Measurements from ENCODE around the gene PPP2R2C.

Gene PPP2R2C

DNA sequence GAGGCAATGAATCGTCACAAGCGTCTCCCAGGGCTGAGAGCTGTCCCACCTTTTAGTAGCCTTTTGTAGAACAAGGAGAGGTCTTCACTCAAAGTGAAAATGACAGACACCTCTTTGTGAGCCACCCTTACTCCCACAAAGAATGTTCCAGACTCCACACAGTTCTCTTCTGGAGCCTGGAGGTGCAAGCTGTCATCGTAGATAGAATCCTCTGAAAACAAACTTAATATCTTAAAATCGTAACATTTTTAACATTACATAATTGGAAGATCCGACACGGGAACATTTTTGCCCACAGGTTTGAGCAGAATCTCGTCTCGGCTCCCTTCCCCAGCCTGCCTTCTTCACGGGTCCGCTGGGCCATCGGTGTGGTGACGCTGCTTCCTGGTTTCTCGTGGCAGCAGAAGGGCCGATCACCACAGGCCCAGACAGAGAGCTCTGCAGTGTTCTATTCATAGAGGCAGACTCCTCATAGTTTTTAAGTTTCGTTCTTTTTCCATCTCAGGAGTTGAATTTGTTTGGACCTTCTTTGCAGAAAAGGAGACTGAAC is 175.1 kb downstream of the PPP2R2C start:
- DNase-seq (ENCODE audit: low spot score in 2 of 2), result no peak
- H3K4me3 ChIP-seq, result no peak overlapping the region
- no peaks in the 10 kb centered on the region for H3K27me3 ChIP-seq (ENCODE audit: low read depth)
- no peaks in the 10 kb centered on the region for H3K4me1 ChIP-seq
- no peaks in the 10 kb centered on the region for H3K9me3 ChIP-seq
- in situ Hi-C loops (cut with MboI; ENCODE audit: low sequenced_read_pairs), result no loop called here
- no peaks in the 10 kb centered on the region for H3K36me3 ChIP-seq (replicated peaks)

- H3K4me3 ChIP-seq, result no peak overlapping the region
- H3K4me1 ChIP-seq, result no peaks in the 10 kb centered on the region
- no peak for DNase-seq (ENCODE audit: low spot score in 2 of 2)
- no peaks in the 10 kb centered on the region for H3K36me3 ChIP-seq (replicated peaks)
- in situ Hi-C loops (cut with MboI; ENCODE audit: low sequenced_read_pairs), result no loop called here
- no peaks in the 10 kb centered on the region for H3K9me3 ChIP-seq
- H3K27me3 ChIP-seq (ENCODE audit: low read depth), result no peaks in the 10 kb centered on the region
Observed at GRCh38 chr4:6296026-6296425, 176.4 kb downstream of the PPP2R2C start.

GRCh38 chr4:6295495-6295894 is 176.9 kb downstream of the PPP2R2C start:
- no peak for DNase-seq (ENCODE audit: low spot score in 2 of 2)
- H3K9me3 ChIP-seq, result no peaks in the 10 kb centered on the region
- no peaks in the 10 kb centered on the region for H3K4me1 ChIP-seq
- no peak overlapping the region for H3K4me3 ChIP-seq
- in situ Hi-C loops (cut with MboI; ENCODE audit: low sequenced_read_pairs), result no loop called here
- no peaks in the 10 kb centered on the region for H3K27me3 ChIP-seq (ENCODE audit: low read depth)
- no peaks in the 10 kb centered on the region for H3K36me3 ChIP-seq (replicated peaks)

DNA sequence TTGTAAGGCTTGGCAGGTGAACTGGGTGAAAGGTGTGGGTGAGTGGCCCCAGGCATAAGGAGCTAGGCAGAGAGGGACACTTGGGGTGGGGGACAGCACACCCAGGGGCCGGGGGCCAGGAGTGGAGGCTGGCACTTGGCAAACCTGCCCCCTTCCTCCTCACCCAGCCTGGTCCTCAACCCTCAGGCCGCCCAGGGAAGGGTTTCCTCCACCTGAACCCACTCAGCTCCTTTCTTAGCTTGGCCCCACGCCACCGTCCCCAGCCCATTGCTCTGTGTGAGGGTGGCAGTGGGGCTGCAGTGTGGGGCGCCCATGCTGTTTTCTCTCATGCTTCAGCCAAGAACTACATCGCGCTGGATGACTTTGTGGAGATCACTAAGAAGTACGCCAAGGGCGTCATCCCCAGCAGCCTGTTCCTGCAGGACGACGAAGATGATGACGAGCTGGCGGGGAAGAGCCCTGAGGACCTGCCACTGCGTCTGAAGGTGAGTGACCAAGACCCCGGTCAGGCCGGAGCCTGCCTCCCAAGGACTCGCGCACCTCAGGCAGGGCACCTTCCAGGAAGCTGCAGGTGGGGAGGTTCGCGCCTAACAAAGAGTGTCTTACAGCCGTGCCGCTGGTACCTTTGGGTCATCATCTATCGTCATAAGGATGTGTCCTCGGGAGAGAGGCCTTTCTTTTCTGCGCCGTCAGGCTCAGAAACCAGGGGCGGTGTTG is 177.6 kb downstream of the PPP2R2C start:
- in situ Hi-C loops (cut with MboI; ENCODE audit: low sequenced_read_pairs), result no loop called here
- Histone ChIP-seq H3K36me3 (replicated peaks) (no peaks in the 10 kb centered on the region), H3K4me3 (no peak overlapping the region), H3K4me1 (no peaks in the 10 kb centered on the region), H3K9me3 (no peaks in the 10 kb centered on the region), H3K27me3 (ENCODE audit: low read depth) (no peaks in the 10 kb centered on the region)
- DNase-seq (ENCODE audit: low spot score in 2 of 2), result no peak

- H3K9me3 ChIP-seq, result no peaks in the 10 kb centered on the region
- no peaks in the 10 kb centered on the region for H3K36me3 ChIP-seq (replicated peaks)
- no peaks in the 10 kb centered on the region for H3K27me3 ChIP-seq (ENCODE audit: low read depth)
- in situ Hi-C loops (cut with MboI; ENCODE audit: low sequenced_read_pairs), result no loop called here
- no peaks in the 10 kb centered on the region for H3K4me1 ChIP-seq
- no peak overlapping the region for H3K4me3 ChIP-seq
- DNase-seq (ENCODE audit: low spot score in 2 of 2), result no peak
Observed at GRCh38 chr4:6293661-6294060, 178.8 kb downstream of the PPP2R2C start.

DNA sequence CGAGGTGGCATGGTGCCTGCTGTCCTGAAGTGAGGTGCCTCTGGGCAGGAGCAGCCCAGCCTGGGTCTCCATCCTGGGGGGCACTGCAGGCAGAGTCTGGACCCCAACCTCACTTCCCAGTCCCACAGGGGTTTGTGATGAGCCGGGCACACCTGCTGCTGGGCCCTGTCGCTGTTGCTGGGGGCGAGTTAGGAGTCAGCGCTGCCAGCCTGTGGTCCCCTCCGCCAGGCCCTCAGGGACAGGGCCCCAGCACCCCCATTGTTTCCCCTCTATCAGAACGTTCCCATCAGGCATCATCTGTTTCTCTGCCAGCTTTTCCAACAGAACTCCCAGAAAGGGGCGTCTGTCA is 179.3 kb downstream of the PPP2R2C start:
- Histone ChIP-seq H3K36me3 (replicated peaks) (no peaks in the 10 kb centered on the region), H3K9me3 (no peaks in the 10 kb centered on the region), H3K4me3 (no peak overlapping the region), H3K27me3 (ENCODE audit: low read depth) (no peaks in the 10 kb centered on the region), H3K4me1 (no peaks in the 10 kb centered on the region)
- in situ Hi-C loops (cut with MboI; ENCODE audit: low sequenced_read_pairs), result no loop called here
- DNase-seq (ENCODE audit: low spot score in 2 of 2), result no peak

- no peak overlapping the region for H3K4me3 ChIP-seq
- H3K27me3 ChIP-seq (ENCODE audit: low read depth), result no peaks in the 10 kb centered on the region
- DNase-seq (ENCODE audit: low spot score in 2 of 2), result no peak
- H3K4me1 ChIP-seq, result no peaks in the 10 kb centered on the region
- H3K9me3 ChIP-seq, result no peaks in the 10 kb centered on the region
- no peaks in the 10 kb centered on the region for H3K36me3 ChIP-seq (replicated peaks)
- in situ Hi-C loops (cut with MboI; ENCODE audit: low sequenced_read_pairs), result no loop called here
Observed at GRCh38 chr4:6292376-6293096, 179.9 kb downstream of the PPP2R2C start.

DNA sequence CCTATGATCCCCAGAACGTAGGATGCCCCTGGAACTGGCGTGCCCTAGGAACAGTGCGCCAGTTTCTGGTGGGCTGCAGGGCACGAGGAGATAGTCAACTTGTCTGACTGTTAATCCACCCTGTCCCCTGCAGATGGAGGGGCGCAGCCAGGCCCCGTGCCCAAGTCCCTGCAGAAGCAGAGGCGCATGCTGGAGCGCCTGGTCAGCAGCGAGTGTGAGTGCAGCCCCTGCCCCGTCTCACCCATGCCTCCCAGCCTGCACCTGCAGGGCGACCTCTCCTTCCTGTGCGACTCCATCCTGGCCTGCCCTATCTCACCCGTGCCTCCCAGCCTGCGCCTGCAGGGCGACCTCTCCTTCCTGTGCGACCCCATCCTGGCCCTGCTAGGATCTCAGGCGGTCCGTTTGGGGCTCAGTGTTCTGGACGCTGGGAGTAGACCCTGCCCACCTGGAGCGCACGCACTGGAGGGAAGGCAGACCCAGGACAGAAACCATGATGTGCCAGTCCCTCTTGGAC is 180.6 kb downstream of the PPP2R2C start:
- in situ Hi-C loops (cut with MboI; ENCODE audit: low sequenced_read_pairs), result no loop called here
- Histone ChIP-seq H3K36me3 (replicated peaks) (no peaks in the 10 kb centered on the region), H3K9me3 (no peaks in the 10 kb centered on the region), H3K4me3 (no peak overlapping the region), H3K27me3 (ENCODE audit: low read depth) (no peaks in the 10 kb centered on the region), H3K4me1 (no peaks in the 10 kb centered on the region)
- no peak for DNase-seq (ENCODE audit: low spot score in 2 of 2)

GRCh38 chr4:6290769-6291547 is 181.5 kb downstream of the PPP2R2C start:
- no peaks in the 10 kb centered on the region for H3K36me3 ChIP-seq (replicated peaks)
- in situ Hi-C loops (cut with MboI; ENCODE audit: low sequenced_read_pairs), result no loop called here
- no peak for DNase-seq (ENCODE audit: low spot score in 2 of 2)
- no peak overlapping the region for H3K4me3 ChIP-seq
- H3K9me3 ChIP-seq, result no peaks in the 10 kb centered on the region
- H3K27me3 ChIP-seq (ENCODE audit: low read depth), result no peaks in the 10 kb centered on the region
- H3K4me1 ChIP-seq, result no peaks in the 10 kb centered on the region

DNA sequence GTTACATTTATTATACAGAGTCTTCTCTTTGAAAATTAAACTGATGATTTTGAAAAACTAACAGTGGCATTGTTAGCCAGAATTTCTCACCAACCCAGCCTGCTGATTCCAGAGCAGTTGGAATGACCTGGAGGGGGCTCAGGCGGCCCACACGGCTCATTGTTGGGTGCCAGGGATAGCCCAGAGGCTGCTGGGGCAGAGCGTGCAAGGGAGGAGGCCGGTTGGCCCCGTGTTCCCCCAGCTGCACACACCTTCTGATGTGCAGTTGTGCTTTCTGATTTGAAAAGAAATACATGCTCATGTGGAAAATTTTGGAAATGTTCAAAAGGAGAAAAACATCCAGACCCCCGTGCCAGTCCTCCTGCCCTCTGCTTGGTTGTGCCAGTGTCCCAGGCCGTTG is 182.2 kb downstream of the PPP2R2C start:
- no peak for DNase-seq (ENCODE audit: low spot score in 2 of 2)
- in situ Hi-C loops (cut with MboI; ENCODE audit: low sequenced_read_pairs), result no loop called here
- Histone ChIP-seq H3K4me3 (no peak overlapping the region), H3K9me3 (no peaks in the 10 kb centered on the region), H3K27me3 (ENCODE audit: low read depth) (no peaks in the 10 kb centered on the region), H3K4me1 (no peaks in the 10 kb centered on the region), H3K36me3 (replicated peaks) (no peaks in the 10 kb centered on the region)

GRCh38 chr4:6288871-6289270 is 183.5 kb downstream of the PPP2R2C start:
- Histone ChIP-seq H3K9me3 (no peaks in the 10 kb centered on the region), H3K4me3 (no peak overlapping the region), H3K36me3 (replicated peaks) (no peaks in the 10 kb centered on the region), H3K27me3 (ENCODE audit: low read depth) (no peaks in the 10 kb centered on the region), H3K4me1 (no peaks in the 10 kb centered on the region)
- no peak for DNase-seq (ENCODE audit: low spot score in 2 of 2)
- in situ Hi-C loops (cut with MboI; ENCODE audit: low sequenced_read_pairs), result no loop called here

DNA sequence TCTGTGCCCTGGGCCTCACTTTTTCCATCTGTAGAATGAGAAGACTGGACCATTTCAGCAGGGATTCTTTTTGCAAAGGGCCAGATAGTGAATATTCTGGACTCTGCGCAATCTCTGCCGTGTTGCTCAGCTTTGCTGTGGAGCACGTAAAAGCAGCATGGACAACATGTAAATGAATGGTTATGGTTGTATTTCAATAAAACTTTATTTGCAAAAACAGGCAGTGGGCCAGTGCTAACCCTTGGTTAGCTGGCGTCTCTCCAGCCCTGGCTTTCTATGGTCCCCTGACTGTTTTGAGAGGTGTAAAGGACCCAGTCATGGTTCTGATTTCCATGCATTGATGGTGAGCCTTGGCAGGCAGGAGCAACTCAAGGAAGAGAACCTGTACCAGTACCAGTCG is 184.1 kb downstream of the PPP2R2C start:
- no peaks in the 10 kb centered on the region for H3K27me3 ChIP-seq (ENCODE audit: low read depth)
- DNase-seq (ENCODE audit: low spot score in 2 of 2), result no peak
- H3K4me1 ChIP-seq, result no peaks in the 10 kb centered on the region
- no peaks in the 10 kb centered on the region for H3K9me3 ChIP-seq
- H3K36me3 ChIP-seq (replicated peaks), result no peaks in the 10 kb centered on the region
- no peak overlapping the region for H3K4me3 ChIP-seq
- in situ Hi-C loops (cut with MboI; ENCODE audit: low sequenced_read_pairs), result no loop called here

DNA sequence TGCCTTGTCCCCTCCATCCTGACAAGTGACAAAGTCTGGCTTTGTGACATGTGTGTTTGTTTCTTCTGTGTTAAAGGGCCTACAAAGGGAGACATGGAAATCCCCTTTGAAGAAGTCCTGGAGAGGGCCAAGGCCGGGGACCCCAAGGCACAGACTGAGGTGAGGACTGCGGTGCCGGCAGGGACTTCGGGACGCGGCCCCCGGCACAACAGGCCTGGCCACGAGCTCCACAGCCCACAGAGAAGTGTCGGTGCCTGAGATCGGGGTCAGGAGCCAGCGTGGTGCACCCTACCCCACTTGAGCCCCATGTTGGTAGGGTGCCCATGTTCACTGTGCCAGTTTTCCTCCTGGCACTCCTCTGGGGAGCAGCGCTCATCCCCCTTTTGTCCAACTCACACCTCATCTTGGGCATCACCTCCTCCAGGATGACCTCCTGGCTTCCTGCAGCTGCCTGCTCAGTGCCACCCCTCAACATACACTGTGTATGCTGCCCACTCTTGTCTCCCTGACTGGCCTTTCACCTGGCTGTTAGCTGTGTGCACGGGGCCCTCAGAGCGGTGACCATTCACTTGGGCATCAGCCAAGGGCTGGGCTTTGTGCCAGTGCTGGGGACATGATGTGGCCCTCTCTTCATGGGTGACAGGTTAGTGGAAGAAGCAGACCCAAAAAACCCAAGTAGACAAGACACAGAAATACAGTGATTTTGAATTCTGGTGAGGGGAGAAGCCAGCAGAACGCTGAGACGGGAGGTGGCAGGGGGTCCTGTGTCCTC is 185.2 kb downstream of the PPP2R2C start:
- in situ Hi-C loops (cut with MboI; ENCODE audit: low sequenced_read_pairs), result no loop called here
- Histone ChIP-seq H3K9me3 (no peaks in the 10 kb centered on the region), H3K4me3 (no peak overlapping the region), H3K4me1 (no peaks in the 10 kb centered on the region), H3K27me3 (ENCODE audit: low read depth) (no peaks in the 10 kb centered on the region), H3K36me3 (replicated peaks) (no peaks in the 10 kb centered on the region)
- DNase-seq (ENCODE audit: low spot score in 2 of 2), result no peak

Data from HAP-1 (cell line).